ENCODE data around the gene PCDHB12. TPM values are rescaled to one million over a fixed set of nuclear protein-coding genes. Genes with fewer than 3 reads are reported as not detected.
A peak's percentile ranks its signal among the peaks of the same experiment; 100 is the strongest.
"Not testable (repeated sequence)": the region's sequence is repeated elsewhere in the genome, so short reads cannot be mapped to it uniquely, and the experiment has no call there.

The PCDHB12 gene
- polyA plus RNA-seq, 1 of the 3 experiments (the other 2 are of a cell fraction), result 1.9 TPM

DNA sequence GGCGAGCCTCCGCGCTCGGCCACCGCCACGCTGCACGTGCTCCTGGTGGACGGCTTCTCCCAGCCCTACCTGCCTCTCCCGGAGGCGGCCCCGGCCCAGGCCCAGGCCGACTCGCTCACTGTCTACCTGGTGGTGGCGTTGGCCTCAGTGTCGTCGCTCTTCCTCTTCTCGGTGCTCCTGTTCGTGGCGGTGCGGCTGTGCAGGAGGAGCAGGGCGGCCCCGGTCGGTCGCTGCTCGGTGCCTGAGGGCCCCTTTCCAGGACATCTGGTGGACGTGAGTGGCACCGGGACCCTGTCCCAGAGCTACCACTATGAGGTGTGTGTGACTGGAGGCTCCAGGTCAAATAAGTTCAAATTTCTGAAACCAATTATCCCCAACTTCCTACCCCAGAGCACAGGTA, 2.3 kb downstream of the PCDHB12 start:
- DNase-seq; CTCF ChIA-PET; H2AFZ ChIP-seq (ENCODE audit: low read depth); H3F3A ChIP-seq (replicated peaks; ENCODE audit: insufficient read depth); H3K9me3 ChIP-seq; H3K4me1 ChIP-seq (ENCODE audit: control insufficient read depth in 1 of 2, insufficient read depth in 2 of 2, low read depth in 1 of 2, low read length in 1 of 2); H3K9ac ChIP-seq; H3K9me2 ChIP-seq; H3K27me3 ChIP-seq (ENCODE audit: insufficient read depth); H4K20me1 ChIP-seq (ENCODE audit: insufficient read depth); H3K27ac ChIP-seq (ENCODE audit: low read depth in 2 of 2, low read length in 1 of 2); H3K79me2 ChIP-seq (ENCODE audit: insufficient read depth); POLR2A ChIA-PET; H3K36me3 ChIP-seq (replicated peaks in 1 of 2; ENCODE audit: control insufficient read depth in 1 of 2, insufficient read depth in 2 of 2, low read length in 1 of 2); H3K4me3 ChIP-seq (ENCODE audit: low read depth in 2 of 2, low read length in 1 of 2); H3K4me2 ChIP-seq: not testable (repeated sequence)
- 81% methylated on average over 13 of the region's 27 CpGs for WGBS (ENCODE audit: low lambda C conversion rate)

DNA sequence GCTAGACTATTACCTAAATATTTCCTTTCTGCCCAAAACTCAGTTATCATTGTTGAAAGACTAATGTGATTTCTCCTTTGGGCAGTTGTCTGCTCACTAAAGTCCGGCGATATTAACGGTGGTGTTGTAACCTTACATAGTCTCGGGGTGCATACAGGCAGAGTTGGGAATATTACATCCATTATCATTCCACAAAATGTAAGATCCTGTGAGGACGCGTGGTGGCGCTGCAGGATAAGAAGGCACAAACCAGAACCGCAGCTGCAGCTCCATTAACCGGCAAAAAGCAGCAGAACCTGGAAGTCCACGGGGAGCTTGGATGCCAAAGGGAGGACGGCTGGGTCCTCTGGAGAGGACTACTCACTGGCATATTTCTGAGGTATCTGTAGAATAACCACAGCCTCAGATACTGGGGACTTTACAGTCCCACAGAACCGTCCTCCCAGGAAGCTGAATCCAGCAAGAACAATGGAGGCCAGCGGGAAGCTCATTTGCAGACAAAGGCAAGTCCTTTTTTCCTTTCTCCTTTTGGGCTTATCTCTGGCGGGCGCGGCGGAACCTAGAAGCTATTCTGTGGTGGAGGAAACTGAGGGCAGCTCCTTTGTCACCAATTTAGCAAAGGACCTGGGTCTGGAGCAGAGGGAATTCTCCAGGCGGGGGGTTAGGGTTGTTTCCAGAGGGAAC, 5.3 kb downstream of the PCDHB12 start, which contains the start of gene PCDHB13:
Gene PCDHB13 (plus strand): TSS at position 264 of the 684 bp plus-strand sequence. CDS start 205 bp downstream, at position 469.
- H3K4me2 ChIP-seq; H3K36me3 ChIP-seq (replicated peaks in 1 of 2; ENCODE audit: control insufficient read depth in 1 of 2, insufficient read depth in 2 of 2, low read length in 1 of 2); POLR2A ChIA-PET; H3K9me3 ChIP-seq; H3K9me2 ChIP-seq; H3F3A ChIP-seq (replicated peaks; ENCODE audit: insufficient read depth); H3K79me2 ChIP-seq (ENCODE audit: insufficient read depth); H3K9ac ChIP-seq; H4K20me1 ChIP-seq (ENCODE audit: insufficient read depth); H2AFZ ChIP-seq (ENCODE audit: low read depth); H3K4me3 ChIP-seq (ENCODE audit: low read depth in 2 of 2, low read length in 1 of 2); H3K27ac ChIP-seq (ENCODE audit: low read depth in 2 of 2, low read length in 1 of 2); H3K4me1 ChIP-seq (ENCODE audit: control insufficient read depth in 1 of 2, insufficient read depth in 2 of 2, low read depth in 1 of 2, low read length in 1 of 2); H3K27me3 ChIP-seq (ENCODE audit: insufficient read depth); DNase-seq: not testable (repeated sequence)
- CTCF ChIA-PET, result interaction anchor here (1.4 kb wide), 1 partner anchor 10 kb away, joined by 5 read pairs; the partner anchor contains the start of gene PCDHB14
- TF ChIP-seq, protein P1, sequence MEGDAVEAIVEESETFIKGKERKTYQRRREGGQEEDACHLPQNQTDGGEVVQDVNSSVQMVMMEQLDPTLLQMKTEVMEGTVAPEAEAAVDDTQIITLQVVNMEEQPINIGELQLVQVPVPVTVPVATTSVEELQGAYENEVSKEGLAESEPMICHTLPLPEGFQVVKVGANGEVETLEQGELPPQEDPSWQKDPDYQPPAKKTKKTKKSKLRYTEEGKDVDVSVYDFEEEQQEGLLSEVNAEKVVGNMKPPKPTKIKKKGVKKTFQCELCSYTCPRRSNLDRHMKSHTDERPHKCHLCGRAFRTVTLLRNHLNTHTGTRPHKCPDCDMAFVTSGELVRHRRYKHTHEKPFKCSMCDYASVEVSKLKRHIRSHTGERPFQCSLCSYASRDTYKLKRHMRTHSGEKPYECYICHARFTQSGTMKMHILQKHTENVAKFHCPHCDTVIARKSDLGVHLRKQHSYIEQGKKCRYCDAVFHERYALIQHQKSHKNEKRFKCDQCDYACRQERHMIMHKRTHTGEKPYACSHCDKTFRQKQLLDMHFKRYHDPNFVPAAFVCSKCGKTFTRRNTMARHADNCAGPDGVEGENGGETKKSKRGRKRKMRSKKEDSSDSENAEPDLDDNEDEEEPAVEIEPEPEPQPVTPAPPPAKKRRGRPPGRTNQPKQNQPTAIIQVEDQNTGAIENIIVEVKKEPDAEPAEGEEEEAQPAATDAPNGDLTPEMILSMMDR (IDR thresholded peaks at IDR 0.05), result peak; percentile 17; the same call in 1 of the 2 replicates
- WGBS (ENCODE audit: low lambda C conversion rate), result 45% methylated on average over 11 of the region's 18 CpGs

DNA sequence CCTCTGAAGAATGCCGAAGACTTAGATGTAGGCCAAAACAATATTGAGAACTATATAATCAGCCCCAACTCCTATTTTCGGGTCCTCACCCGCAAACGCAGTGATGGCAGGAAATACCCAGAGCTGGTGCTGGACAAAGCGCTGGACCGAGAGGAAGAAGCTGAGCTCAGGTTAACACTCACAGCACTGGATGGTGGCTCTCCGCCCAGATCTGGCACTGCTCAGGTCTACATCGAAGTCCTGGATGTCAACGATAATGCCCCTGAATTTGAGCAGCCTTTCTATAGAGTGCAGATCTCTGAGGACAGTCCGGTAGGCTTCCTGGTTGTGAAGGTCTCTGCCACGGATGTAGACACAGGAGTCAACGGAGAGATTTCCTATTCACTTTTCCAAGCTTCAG, 6.1 kb downstream of the PCDHB12 start:
- WGBS (ENCODE audit: low lambda C conversion rate), result 60% methylated on average over 7 of the region's 12 CpGs
- H3K9ac ChIP-seq; H3K4me3 ChIP-seq (ENCODE audit: low read depth in 2 of 2, low read length in 1 of 2); H3K79me2 ChIP-seq (ENCODE audit: insufficient read depth); H3K9me2 ChIP-seq; H3K27me3 ChIP-seq (ENCODE audit: insufficient read depth); H2AFZ ChIP-seq (ENCODE audit: low read depth); POLR2A ChIA-PET; H3K36me3 ChIP-seq (replicated peaks in 1 of 2; ENCODE audit: control insufficient read depth in 1 of 2, insufficient read depth in 2 of 2, low read length in 1 of 2); H3K4me1 ChIP-seq (ENCODE audit: control insufficient read depth in 1 of 2, insufficient read depth in 2 of 2, low read depth in 1 of 2, low read length in 1 of 2); H3K9me3 ChIP-seq; H3F3A ChIP-seq (replicated peaks; ENCODE audit: insufficient read depth); H3K27ac ChIP-seq (ENCODE audit: low read depth in 2 of 2, low read length in 1 of 2); H3K4me2 ChIP-seq; CTCF ChIA-PET; H4K20me1 ChIP-seq (ENCODE audit: insufficient read depth); DNase-seq: not testable (repeated sequence)

DNA sequence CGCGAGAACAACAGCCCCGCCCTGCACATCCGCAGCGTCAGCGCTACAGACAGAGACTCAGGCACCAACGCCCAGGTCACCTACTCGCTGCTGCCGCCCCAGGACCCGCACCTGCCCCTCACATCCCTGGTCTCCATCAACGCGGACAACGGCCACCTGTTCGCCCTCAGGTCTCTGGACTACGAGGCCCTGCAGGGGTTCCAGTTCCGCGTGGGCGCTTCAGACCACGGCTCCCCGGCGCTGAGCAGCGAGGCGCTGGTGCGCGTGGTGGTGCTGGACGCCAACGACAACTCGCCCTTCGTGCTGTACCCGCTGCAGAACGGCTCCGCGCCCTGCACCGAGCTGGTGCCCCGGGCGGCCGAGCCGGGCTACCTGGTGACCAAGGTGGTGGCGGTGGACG, 7.0 kb downstream of the PCDHB12 start:
- H4K20me1 ChIP-seq (ENCODE audit: insufficient read depth); H3K4me3 ChIP-seq (ENCODE audit: low read depth in 2 of 2, low read length in 1 of 2); DNase-seq; H3K79me2 ChIP-seq (ENCODE audit: insufficient read depth); H3K27me3 ChIP-seq (ENCODE audit: insufficient read depth); H2AFZ ChIP-seq (ENCODE audit: low read depth); H3K9me2 ChIP-seq; POLR2A ChIA-PET; H3K9ac ChIP-seq; H3K9me3 ChIP-seq; H3K4me1 ChIP-seq (ENCODE audit: control insufficient read depth in 1 of 2, insufficient read depth in 2 of 2, low read depth in 1 of 2, low read length in 1 of 2); H3K36me3 ChIP-seq (replicated peaks in 1 of 2; ENCODE audit: control insufficient read depth in 1 of 2, insufficient read depth in 2 of 2, low read length in 1 of 2); H3K4me2 ChIP-seq; H3F3A ChIP-seq (replicated peaks; ENCODE audit: insufficient read depth); H3K27ac ChIP-seq (ENCODE audit: low read depth in 2 of 2, low read length in 1 of 2): not testable (repeated sequence)
- WGBS (ENCODE audit: low lambda C conversion rate), result 72% methylated on average over 12 of the region's 40 CpGs
- CTCF ChIA-PET, result interaction anchor here (1.4 kb wide), 1 partner anchor 349 kb away, joined by 4 read pairs; no protein-coding TSS in a partner anchor

DNA sequence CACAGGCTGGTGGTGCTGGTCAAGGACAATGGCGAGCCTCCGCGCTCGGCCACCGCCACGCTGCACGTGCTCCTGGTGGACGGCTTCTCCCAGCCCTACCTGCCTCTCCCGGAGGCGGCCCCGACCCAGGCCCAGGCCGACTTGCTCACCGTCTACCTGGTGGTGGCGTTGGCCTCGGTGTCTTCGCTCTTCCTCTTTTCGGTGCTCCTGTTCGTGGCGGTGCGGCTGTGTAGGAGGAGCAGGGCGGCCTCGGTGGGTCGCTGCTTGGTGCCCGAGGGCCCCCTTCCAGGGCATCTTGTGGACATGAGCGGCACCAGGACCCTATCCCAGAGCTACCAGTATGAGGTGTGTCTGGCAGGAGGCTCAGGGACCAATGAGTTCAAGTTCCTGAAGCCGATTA, 7.5 kb downstream of the PCDHB12 start:
- H3K9ac ChIP-seq; H3K9me3 ChIP-seq; H4K20me1 ChIP-seq (ENCODE audit: insufficient read depth); H3K79me2 ChIP-seq (ENCODE audit: insufficient read depth); H3K4me3 ChIP-seq (ENCODE audit: low read depth in 2 of 2, low read length in 1 of 2); POLR2A ChIA-PET; H3K27ac ChIP-seq (ENCODE audit: low read depth in 2 of 2, low read length in 1 of 2); H3K4me1 ChIP-seq (ENCODE audit: control insufficient read depth in 1 of 2, insufficient read depth in 2 of 2, low read depth in 1 of 2, low read length in 1 of 2); H3K4me2 ChIP-seq; H3K36me3 ChIP-seq (replicated peaks in 1 of 2; ENCODE audit: control insufficient read depth in 1 of 2, insufficient read depth in 2 of 2, low read length in 1 of 2); H3K27me3 ChIP-seq (ENCODE audit: insufficient read depth); H3F3A ChIP-seq (replicated peaks; ENCODE audit: insufficient read depth); H3K9me2 ChIP-seq; H2AFZ ChIP-seq (ENCODE audit: low read depth); DNase-seq: not testable (repeated sequence)
- CTCF ChIA-PET, result interaction anchor here (1.3 to 1.6 kb wide), 3 partner anchors 341 to 352 kb away, joined by 4 to 6 read pairs (median 5); no protein-coding TSS in a partner anchor
- WGBS (ENCODE audit: low lambda C conversion rate), result 56% methylated on average over 17 of the region's 26 CpGs

All from SK-N-SH (cell line).